NCI-H1092 treated with DMSO at 0.1 percent for 48 hours (cell line): Measurements from ENCODE around the gene G0S2.

Experiments
- DNase-seq: peaks from one replicate; lab custom pipeline; 2025; lab: John Stamatoyannopoulos, UW

The G0S2 gene

GRCh38 chr1:209648931-209649776 is 26.1 kb upstream of the G0S2 start:
- DNase-seq = no peak

GRCh38 chr1:209650454-209650853 is 24.8 kb upstream of the G0S2 start:
- no peak for DNase-seq

GRCh38 chr1:209651138-209651587 is 24.0 kb upstream of the G0S2 start:
- no peak for DNase-seq

- no peak for DNase-seq
These were observed 23.0 kb upstream of the G0S2 start, which contains the start of gene LAMB3 for GRCh38 chr1:209652121-209652735. LAMB3 (minus strand) TSS chr1:209652425; CDS start chr1:209650944, 1,481 bp downstream.

GRCh38 chr1:209652873-209653401 is 22.3 kb upstream of the G0S2 start:
- no peak for DNase-seq

GRCh38 chr1:209653915-209654351 is 21.3 kb upstream of the G0S2 start:
- no peak for DNase-seq

DNA sequence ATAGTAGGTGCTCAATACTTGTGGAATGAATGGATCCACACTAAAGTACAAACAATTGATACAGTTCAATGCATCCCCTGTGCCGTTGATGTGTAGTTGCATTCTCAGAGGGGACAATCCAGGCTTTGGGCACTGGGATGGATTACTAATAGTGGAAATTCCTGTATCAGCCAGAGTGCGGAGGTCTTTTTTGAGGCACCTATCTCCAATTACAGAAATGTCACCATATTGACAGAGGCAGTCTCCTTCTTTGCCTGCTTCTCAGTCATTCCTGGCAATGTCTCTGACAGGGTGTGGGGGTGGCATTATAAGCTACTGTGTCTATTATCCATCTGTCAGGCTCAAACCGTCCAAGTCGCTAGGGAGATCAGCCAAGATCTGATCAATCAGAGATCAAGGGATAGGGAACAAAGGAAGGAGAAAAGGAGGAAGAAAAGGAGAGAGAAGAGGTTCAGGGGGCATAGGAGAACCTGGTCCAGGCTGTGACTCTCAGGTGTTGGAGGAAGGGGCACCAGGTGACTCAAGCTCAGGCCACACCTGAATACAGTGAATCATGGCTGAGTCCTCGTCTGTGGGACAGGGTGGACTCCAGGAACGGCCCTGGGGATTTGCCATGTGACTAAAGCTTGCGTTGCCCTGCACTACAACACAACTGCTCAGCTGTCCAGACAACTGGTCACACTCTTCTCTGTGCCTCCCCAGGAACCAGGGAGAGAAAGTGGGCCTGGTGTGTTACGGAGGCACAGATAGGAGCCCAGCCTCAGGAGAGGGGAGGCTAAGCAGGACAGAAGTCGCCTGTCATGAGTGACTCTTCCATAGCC is 19.6 kb upstream of the G0S2 start:
- no peak for DNase-seq

GRCh38 chr1:209657140-209657879 is 17.9 kb upstream of the G0S2 start:
- no peak for DNase-seq

DNA sequence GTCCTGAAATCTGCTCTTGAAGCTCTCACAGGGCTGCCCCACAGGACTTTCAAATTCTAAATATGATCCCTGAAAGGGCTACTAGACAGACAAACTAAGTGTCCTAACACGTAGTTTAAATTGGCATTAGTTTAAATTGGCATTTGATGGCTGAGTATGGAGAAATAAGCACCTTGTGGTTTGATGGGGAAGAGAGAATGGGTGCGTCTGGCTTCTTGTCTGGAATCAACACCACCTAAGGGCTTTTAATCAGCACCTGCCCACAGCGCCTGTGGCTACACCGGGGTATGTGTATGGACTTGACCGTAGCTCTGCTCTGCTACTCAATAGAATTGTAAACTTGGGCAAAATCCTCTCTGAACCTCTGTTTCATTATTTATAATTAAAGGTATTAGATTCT is 17.3 kb upstream of the G0S2 start:
- DNase-seq = no peak

DNA sequence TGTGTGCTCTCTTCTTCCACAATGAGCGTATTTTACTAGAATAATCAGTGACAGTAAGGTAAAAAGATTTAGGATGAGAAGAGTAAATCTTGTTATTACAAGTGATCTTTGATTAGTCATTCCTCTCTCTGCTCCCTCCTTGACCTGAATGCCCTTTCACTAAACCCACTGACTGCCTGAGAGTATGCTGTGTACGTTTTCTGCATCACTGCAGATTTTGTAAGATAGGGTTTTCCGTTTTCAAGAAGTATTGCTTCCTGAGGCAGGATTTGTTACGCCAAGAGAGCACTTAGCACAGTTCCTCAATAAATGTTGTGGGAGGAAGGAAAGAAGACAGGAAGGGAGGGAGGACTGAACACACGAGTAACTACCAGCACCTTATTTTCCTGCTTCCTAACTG is 15.3 kb upstream of the G0S2 start:
- DNase-seq = no peak

DNA sequence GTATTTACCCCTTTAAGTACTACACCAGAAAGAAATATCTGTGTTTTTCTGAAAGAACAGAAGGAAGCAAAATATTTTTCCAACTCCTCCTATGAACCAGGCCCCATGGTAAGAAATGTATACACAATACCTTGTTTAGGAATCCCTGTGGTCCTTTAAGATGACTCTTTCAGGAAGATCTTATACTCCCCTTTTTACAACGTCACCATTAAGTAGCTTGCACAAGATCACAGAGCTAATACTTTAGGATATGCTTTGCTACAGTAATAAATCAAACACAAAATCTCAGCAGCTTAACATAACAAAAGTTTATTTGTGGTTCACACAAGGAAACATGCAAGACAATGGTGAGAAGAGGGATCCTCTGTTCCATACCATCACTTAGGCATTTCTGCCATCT is 14.1 kb upstream of the G0S2 start:
- no peak for DNase-seq

GRCh38 chr1:209662879-209663327 is 12.3 kb upstream of the G0S2 start:
- DNase-seq = no peak

- no peak for DNase-seq
These were observed 8.1 kb upstream of the G0S2 start for GRCh38 chr1:209667103-209667502.

DNA sequence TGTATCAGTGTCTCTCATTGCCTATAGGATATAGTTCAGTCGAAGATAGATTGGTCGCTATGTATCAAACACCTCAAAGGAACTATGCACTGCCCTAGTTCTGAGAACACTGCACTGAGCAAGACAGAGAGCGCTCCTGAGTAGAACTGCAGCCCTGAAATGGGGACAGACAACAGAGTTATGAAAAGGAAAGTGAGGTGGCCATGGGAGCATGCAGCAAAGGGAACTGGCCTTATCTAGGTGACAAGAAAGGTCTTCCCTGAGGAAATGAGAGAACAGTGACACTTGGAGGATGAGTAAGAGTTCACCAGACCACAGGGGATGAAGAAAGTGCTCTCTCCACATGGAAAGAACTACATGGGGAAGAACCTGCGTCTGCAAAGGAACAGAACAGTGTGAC is 7.5 kb upstream of the G0S2 start:
- no peak for DNase-seq

GRCh38 chr1:209670441-209671082 is 4.7 kb upstream of the G0S2 start:
- DNase-seq = no peak

DNA sequence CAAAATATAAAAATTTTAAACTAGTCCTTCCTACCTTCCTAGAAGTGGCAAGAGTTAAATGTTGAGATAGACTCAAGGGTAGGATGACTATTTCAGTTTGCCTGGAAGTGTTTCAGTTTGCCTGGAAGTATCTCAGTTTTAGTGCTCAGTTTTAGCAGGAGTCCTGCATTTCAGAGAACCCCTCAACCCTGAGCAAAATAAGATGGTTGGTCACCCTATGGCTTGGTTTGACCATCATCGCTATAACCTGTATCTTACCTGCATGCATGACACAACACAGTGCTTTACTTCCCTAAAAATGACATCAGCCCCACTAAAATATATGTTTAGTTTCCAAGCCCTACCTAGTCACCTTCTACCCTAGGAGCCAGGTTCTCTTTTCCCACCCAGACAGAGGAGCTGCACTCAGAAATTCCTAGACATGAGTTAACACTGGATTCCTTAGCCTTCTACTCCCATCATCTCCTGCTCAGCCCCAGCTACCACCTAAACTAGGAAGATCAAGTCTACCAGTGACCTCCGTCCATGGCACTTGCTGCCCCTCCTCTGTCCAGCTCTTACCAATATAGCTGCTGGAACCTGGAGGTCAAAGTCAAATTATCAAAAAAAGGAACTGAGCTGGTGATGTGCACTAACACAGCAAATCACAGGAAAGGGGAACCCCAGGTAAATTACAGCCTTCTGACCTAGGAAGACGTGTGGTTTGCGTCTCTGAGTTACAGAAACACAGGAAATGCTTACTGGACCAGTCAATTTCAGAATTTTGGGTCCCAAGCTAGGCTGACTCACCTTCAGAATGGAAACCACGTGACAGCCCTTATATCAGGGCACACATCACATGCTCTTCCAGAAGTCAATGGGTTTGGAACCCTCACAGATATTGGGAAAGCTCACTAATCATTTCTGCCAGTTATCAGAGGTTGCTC is 2.2 kb upstream of the G0S2 start:
- DNase-seq = no peak

DNA sequence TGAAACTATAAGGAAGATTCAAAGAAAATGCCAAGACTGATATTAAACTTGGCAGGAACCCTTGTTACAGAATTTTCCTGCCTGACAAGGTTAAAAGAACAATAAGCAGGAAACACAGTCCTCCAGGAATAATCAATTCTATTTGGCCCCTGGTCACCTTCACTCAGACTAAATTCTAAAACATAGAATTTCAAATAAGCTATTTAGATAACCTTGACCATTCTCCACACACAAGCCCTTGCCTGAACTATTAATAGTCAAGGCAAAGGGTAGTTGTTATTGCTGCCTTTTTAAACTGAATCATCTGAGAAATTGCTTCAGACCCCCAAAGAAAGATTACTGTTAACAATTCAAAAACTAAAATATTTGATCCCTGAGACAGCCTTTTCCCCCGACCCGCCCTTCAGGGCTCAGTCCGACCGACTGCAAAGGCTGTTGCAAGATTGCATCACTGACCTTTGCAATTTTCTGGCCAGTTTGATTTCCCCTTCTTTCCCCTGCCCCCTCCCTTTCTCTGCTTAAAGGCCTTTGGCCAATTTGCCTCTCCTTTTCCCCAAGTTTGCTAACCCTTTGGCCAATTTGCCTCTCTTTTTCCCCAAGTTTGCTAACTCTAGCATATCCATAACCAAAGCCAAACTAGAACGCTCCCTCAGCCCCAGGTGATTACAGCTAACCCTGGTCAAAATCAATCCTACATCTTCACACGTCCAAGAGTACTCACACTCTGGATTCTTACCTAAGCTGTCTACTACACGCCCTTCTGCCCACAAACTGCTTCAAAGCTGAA is 1.4 kb upstream of the G0S2 start:
- DNase-seq = no peak

- DNase-seq = peak; percentile 76
These were observed 448 bp downstream of the G0S2 start for GRCh38 chr1:209675565-209676154.
